Fibroblast of the aortic adventitia (primary cell): Measurements from ENCODE around the gene IGSF6. TPM values are rescaled to one million over a fixed set of nuclear protein-coding genes. Genes with fewer than 3 reads are reported as not detected.
"Not testable (repeated sequence)": the region's sequence is repeated elsewhere in the genome, so short reads cannot be mapped to it uniquely, and the experiment has no call there.

Source experiments
- DNase-seq: peaks from one replicate; pipeline ENCODE4 v3.0.0-alpha.2; 2010; ENCODE audit warnings: low read depth
- H3K4me3 ChIP-seq: 2 replicates; pipeline ENCODE4 v1.5.1; 2011; ENCODE audit warnings: low read depth, mild to moderate bottlenecking, control low read depth, low read length, moderate library complexity
- total RNA-seq: library from RNA; depleted of rRNA; stranded (reverse); fragments of >200 nt; gene quantifications from 2 replicates; pipeline ENCODE4 v1.2.3, GENCODE V29; 2012; ENCODE audit warnings: low replicate concordance
- TF ChIP-seq, protein P1 (sequence below): IDR thresholded peaks from 2 replicates; pipeline ENCODE4 v1.5.1; 2011; ENCODE audit warnings: mild to moderate bottlenecking, low read length, control low read depth, inconsistent platforms; ENCODE audit not compliant: insufficient read depth

The IGSF6 gene, protein sequence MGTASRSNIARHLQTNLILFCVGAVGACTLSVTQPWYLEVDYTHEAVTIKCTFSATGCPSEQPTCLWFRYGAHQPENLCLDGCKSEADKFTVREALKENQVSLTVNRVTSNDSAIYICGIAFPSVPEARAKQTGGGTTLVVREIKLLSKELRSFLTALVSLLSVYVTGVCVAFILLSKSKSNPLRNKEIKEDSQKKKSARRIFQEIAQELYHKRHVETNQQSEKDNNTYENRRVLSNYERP
- total RNA-seq: 0.08 TPM in 1 of 2 replicates, not detected in the other

GRCh38 chr16:21652453-21652852 is at the start of gene IGSF6:
Gene IGSF6, minus strand, starts transcription at chr16:21652608. Its CDS starts 10 bp downstream, at chr16:21652598.
- no peak within 1 kb of the TSS for H3K4me3 ChIP-seq
- TF ChIP-seq, protein P1, sequence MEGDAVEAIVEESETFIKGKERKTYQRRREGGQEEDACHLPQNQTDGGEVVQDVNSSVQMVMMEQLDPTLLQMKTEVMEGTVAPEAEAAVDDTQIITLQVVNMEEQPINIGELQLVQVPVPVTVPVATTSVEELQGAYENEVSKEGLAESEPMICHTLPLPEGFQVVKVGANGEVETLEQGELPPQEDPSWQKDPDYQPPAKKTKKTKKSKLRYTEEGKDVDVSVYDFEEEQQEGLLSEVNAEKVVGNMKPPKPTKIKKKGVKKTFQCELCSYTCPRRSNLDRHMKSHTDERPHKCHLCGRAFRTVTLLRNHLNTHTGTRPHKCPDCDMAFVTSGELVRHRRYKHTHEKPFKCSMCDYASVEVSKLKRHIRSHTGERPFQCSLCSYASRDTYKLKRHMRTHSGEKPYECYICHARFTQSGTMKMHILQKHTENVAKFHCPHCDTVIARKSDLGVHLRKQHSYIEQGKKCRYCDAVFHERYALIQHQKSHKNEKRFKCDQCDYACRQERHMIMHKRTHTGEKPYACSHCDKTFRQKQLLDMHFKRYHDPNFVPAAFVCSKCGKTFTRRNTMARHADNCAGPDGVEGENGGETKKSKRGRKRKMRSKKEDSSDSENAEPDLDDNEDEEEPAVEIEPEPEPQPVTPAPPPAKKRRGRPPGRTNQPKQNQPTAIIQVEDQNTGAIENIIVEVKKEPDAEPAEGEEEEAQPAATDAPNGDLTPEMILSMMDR: no peak
- no peak for DNase-seq

DNA sequence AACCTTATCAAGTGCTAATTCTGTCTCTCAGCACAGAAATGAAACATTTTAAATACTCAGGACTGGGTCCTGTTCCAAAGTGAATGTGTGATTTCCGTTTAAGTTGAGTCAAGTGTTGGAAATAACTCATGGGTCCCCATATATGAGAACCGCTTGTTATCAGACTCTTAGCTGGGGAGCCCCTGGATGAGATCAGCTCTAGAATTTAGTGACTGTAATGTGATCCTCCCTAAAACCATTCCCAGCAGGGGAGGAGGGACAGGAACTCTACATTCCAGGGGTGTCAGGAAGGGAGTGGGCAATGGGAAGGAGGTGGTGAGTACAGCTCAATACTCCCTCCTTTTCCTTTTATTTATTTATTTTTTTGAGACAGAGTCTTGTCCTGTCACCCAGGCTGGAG is 48.9 kb upstream of the IGSF6 start:
- H3K4me3 ChIP-seq: no peak overlapping the region
- TF ChIP-seq, protein P1: no peak
- no peak for DNase-seq

GRCh38 chr16:21698169-21699032 is 46.0 kb upstream of the IGSF6 start:
- no peak for DNase-seq
- TF ChIP-seq, protein P1: no peak
- H3K4me3 ChIP-seq: no peak overlapping the region

GRCh38 chr16:21697032-21697431 is 44.6 kb upstream of the IGSF6 start:
- no peak overlapping the region for H3K4me3 ChIP-seq
- DNase-seq: no peak
- TF ChIP-seq, protein P1: no peak

GRCh38 chr16:21694609-21695008 is 42.2 kb upstream of the IGSF6 start:
- no peak overlapping the region for H3K4me3 ChIP-seq
- DNase-seq: no peak
- TF ChIP-seq, protein P1: no peak

DNA sequence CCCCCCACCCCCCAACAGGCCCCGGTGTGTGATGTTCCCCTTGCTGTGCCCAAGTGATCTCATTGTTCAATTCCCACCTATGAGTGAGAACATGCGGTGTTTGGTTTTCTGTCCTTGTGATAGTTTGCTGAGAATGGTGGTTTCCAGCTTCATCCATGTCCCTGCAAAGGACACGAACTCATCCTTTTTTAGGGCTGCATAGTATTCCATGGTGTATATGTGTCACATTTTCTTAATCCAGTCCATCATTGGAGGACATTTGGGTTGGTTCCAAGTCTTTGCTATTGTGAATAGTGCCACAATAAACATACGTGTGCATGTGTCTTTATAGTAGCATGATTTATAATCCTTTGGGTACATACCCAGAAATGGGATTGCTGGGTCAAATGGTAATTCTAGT is 38.6 kb upstream of the IGSF6 start:
- DNase-seq, H3K4me3 ChIP-seq: not testable (repeated sequence)

- TF ChIP-seq, protein P1: no peak
- DNase-seq: no peak
- no peak overlapping the region for H3K4me3 ChIP-seq
These were observed 36.7 kb upstream of the IGSF6 start for GRCh38 chr16:21689107-21689506.
